Panc1 (cell line): ENCODE results near the gene FAM20B. TPM values are rescaled to one million over a fixed set of nuclear protein-coding genes. Genes with fewer than 3 reads are reported as not detected.

Source experiments
- ATAC-seq: fragments of 200-7000 bp; cut with Tn5 transposase; 2 replicates; pipeline ENCODE4 v1.9.1; 2020; ENCODE audit warnings: mild to moderate bottlenecking, moderate library complexity
- BruUV-seq: library from RNA; stranded (reverse); fragments of 400-500 nt; replicated peaks from 2 replicates; lab custom pipeline; 2021; lab: Mats Ljungman, UMichigan
- CTCF ChIA-PET: fragments of 300-600 bp; sonication (Branson Sonifier 250); formaldehyde crosslinking; loops from one replicate; lab custom pipeline; 2022; ENCODE audit warnings: antibody characterized with exemption; lab: Charles Lee
- POLR2A ChIA-PET: fragments of 300-600 bp; sonication (Branson Sonifier 250); formaldehyde crosslinking; loops from one replicate; lab custom pipeline; 2022; ENCODE audit warnings: antibody characterized with exemption; lab: Charles Lee
- DNase-seq: peaks from one replicate; pipeline ENCODE4 v3.0.0-alpha.2; 2010; ENCODE audit warnings: low read depth, low spot score
- H3K27ac ChIP-seq: 2 replicates; pipeline ENCODE4 v1.5.1; 2011; ENCODE audit warnings: mild to moderate bottlenecking, low read length, inconsistent platforms
- H3K27me3 ChIP-seq: fragments of 200-500 bp; sonication (Bioruptor generic); 2 replicates; pipeline ENCODE4 v1.6.0; 2014; ENCODE audit warnings: low read length, inconsistent platforms; ENCODE audit not compliant: control insufficient read depth, insufficient read depth
- H3K36me3 ChIP-seq: fragments of 200-500 bp; sonication (Bioruptor generic); 2 replicates; pipeline ENCODE4 v1.5.1; 2014; ENCODE audit warnings: inconsistent platforms, mild to moderate bottlenecking, low read length, moderate library complexity; ENCODE audit not compliant: control insufficient read depth, insufficient read depth
- H3K4me1 ChIP-seq: 2 replicates; pipeline ENCODE4 v1.5.1; 2011; ENCODE audit warnings: inconsistent platforms, mild to moderate bottlenecking, low read length, moderate library complexity; ENCODE audit not compliant: control insufficient read depth, insufficient read depth
- H3K4me3 ChIP-seq, 2 experiments: 2 replicates each; pipeline ENCODE4 v1.5.1; 2011 to 2012; ENCODE audit warnings: low read depth in 2 of 2, low read length in 2 of 2, mild to moderate bottlenecking in 2 of 2, inconsistent platforms in 1 of 2, moderate library complexity in 1 of 2
- H3K9me3 ChIP-seq: fragments of 200-500 bp; sonication (Bioruptor generic); 2 replicates; pipeline ENCODE4 v1.5.1; 2014; ENCODE audit warnings: low read depth, mild to moderate bottlenecking, inconsistent platforms, low read length, moderate library complexity; ENCODE audit not compliant: control insufficient read depth, insufficient read depth
- POLR2AphosphoS5 ChIP-seq: IDR thresholded peaks from 2 replicates; pipeline ENCODE4 v1.6.1; 2012; ENCODE audit warnings: mild to moderate bottlenecking, low read depth, low read length, moderate library complexity
- SIN3A ChIP-seq: IDR thresholded peaks from 2 replicates; pipeline ENCODE4 v1.6.1; 2012; ENCODE audit warnings: low read depth, mild to moderate bottlenecking, low read length, moderate library complexity, borderline replicate concordance; ENCODE audit not compliant: insufficient read depth
- TCF7L2 ChIP-seq: IDR thresholded peaks from 2 replicates; pipeline ENCODE4 v1.6.1; 2011; ENCODE audit warnings: mild to moderate bottlenecking, low read depth, low read length, inconsistent platforms
- in situ Hi-C: cut with HindIII; loops from 2 replicates; pipeline ENCODE4 v1.10.0; 2016; ENCODE audit warnings: low sequenced_read_pairs, low pct_unique_long_range_greater_than_20kb
- intact Hi-C: fragments of 100-400 bp; cut with micrococcal nuclease; formaldehyde crosslinking; loops from one replicate; pipeline ENCODE4 v1.10.0; 2022; ENCODE audit not compliant: unreplicated experiment
- total RNA-seq: library from RNA; stranded (reverse); gene quantifications from one replicate; pipeline ENCODE4 v1.2.1, GENCODE V29; 2021; ENCODE audit not compliant: unreplicated experiment
- TF ChIP-seq, protein P1 (sequence below), 2 experiments: IDR thresholded peaks; 2 replicates each; pipeline ENCODE4 v1.6.1; 2011 to 2012; ENCODE audit warnings: low read depth in 2 of 2, control low read depth in 1 of 2, low read length in 1 of 2, mild to moderate bottlenecking in 1 of 2, moderate library complexity in 1 of 2; ENCODE audit not compliant: insufficient read depth in 1 of 2
- TF ChIP-seq, protein P2 (sequence below): fragments of 450-650 bp; IDR thresholded peaks from 2 replicates; pipeline ENCODE4 v1.5.1; 2017; ENCODE audit warnings: mild to moderate bottlenecking

The FAM20B gene
- total RNA-seq, 1 experiment from 2014 or later = 49.9 TPM

DNA sequence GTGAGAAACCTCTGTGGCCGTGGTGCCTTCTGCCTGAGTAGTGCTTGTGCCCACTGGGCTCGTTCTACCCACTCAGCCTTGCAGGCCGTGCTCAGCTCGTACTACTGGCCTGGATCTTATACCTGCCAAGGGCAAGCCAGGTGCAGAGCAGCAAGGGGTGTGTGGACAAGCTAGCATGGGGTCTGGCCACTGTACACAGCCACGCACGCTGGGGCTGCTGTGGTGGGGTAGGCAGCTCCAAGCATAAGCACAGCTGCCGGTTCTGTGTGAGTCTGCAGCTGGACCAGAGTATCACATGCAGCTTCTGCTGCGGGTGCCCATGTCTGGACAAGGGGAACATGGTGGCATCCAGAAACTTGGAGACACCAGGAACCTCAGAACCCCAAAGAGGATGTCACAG lies 16.4 kb downstream of the FAM20B start:
- ATAC-seq = 0 out of 2 replicates have a peak, but pooled peaks have one; percentile 18
- intact Hi-C loops = no loop called here
- POLR2A ChIA-PET = no interaction called here

DNA sequence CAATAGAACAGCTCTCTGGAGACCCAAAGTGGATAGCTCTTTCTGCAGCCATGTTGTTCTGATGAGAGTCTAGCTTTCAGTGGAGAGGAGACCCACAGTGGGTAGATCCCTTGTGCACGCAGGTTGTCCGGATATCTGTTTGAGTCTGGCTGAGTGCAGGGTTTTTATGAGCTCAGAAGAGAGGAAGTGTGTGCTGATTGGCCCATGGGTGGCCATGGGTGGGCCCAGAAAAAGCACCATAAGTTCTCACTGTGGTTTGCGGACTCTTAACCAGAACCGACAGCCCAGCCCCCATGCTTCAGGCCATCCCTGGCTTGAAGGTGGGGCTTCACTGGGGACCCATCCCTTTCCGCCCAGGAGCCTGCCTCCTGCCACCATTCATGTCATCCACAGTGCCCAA lies 17.0 kb downstream of the FAM20B start:
- no peak overlapping the region for H3K27ac ChIP-seq
- peaks cover 10% of the 10 kb centered on the region for H3K4me1 ChIP-seq
- no peak for DNase-seq
- H3K27me3 ChIP-seq = no peaks in the 10 kb centered on the region
- ChIA-PET POLR2A (no interaction called here), CTCF (no interaction called here)
- H3K4me3 ChIP-seq = no peak overlapping the region
- in situ Hi-C loops = no loop called here
- intact Hi-C loops = no loop called here
- TF ChIP-seq, protein P1, sequence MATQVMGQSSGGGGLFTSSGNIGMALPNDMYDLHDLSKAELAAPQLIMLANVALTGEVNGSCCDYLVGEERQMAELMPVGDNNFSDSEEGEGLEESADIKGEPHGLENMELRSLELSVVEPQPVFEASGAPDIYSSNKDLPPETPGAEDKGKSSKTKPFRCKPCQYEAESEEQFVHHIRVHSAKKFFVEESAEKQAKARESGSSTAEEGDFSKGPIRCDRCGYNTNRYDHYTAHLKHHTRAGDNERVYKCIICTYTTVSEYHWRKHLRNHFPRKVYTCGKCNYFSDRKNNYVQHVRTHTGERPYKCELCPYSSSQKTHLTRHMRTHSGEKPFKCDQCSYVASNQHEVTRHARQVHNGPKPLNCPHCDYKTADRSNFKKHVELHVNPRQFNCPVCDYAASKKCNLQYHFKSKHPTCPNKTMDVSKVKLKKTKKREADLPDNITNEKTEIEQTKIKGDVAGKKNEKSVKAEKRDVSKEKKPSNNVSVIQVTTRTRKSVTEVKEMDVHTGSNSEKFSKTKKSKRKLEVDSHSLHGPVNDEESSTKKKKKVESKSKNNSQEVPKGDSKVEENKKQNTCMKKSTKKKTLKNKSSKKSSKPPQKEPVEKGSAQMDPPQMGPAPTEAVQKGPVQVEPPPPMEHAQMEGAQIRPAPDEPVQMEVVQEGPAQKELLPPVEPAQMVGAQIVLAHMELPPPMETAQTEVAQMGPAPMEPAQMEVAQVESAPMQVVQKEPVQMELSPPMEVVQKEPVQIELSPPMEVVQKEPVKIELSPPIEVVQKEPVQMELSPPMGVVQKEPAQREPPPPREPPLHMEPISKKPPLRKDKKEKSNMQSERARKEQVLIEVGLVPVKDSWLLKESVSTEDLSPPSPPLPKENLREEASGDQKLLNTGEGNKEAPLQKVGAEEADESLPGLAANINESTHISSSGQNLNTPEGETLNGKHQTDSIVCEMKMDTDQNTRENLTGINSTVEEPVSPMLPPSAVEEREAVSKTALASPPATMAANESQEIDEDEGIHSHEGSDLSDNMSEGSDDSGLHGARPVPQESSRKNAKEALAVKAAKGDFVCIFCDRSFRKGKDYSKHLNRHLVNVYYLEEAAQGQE (IDR thresholded peaks at IDR 0.05; ENCODE audit: insufficient read depth in 1 of 2, low read depth in 2 of 2, low read length in 1 of 2) = no peak
- no peak for TF ChIP-seq SIN3A
- TF ChIP-seq, protein P2, sequence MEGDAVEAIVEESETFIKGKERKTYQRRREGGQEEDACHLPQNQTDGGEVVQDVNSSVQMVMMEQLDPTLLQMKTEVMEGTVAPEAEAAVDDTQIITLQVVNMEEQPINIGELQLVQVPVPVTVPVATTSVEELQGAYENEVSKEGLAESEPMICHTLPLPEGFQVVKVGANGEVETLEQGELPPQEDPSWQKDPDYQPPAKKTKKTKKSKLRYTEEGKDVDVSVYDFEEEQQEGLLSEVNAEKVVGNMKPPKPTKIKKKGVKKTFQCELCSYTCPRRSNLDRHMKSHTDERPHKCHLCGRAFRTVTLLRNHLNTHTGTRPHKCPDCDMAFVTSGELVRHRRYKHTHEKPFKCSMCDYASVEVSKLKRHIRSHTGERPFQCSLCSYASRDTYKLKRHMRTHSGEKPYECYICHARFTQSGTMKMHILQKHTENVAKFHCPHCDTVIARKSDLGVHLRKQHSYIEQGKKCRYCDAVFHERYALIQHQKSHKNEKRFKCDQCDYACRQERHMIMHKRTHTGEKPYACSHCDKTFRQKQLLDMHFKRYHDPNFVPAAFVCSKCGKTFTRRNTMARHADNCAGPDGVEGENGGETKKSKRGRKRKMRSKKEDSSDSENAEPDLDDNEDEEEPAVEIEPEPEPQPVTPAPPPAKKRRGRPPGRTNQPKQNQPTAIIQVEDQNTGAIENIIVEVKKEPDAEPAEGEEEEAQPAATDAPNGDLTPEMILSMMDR = no peak
- no peak for TF ChIP-seq POLR2AphosphoS5
- TF ChIP-seq TCF7L2 = no peak
- ATAC-seq = no peak
- no peaks in the 10 kb centered on the region for H3K9me3 ChIP-seq
- BruUV-seq = no TSS peak
- no peaks in the 10 kb centered on the region for H3K36me3 ChIP-seq

More for the DNA sequence above, 16.4 kb downstream of the FAM20B start:
- Histone ChIP-seq H3K27me3 (no peaks in the 10 kb centered on the region), H3K27ac (no peak overlapping the region), H3K9me3 (no peaks in the 10 kb centered on the region), H3K36me3 (no peaks in the 10 kb centered on the region), H3K4me3 (no peak overlapping the region), H3K4me1 (peaks cover 16% of the 10 kb centered on the region)
- no TSS peak for BruUV-seq
- CTCF ChIA-PET = no interaction called here
- in situ Hi-C loops = no loop called here
- TF ChIP-seq, protein P2 = no peak
- TF ChIP-seq SIN3A = no peak
- no peak for TF ChIP-seq TCF7L2
- no peak for TF ChIP-seq POLR2AphosphoS5
- DNase-seq = no peak
